ENCODE measurements around the gene NAA20.
A peak's percentile ranks its signal among the peaks of the same experiment; 100 is the strongest.

Gene NAA20

DNA sequence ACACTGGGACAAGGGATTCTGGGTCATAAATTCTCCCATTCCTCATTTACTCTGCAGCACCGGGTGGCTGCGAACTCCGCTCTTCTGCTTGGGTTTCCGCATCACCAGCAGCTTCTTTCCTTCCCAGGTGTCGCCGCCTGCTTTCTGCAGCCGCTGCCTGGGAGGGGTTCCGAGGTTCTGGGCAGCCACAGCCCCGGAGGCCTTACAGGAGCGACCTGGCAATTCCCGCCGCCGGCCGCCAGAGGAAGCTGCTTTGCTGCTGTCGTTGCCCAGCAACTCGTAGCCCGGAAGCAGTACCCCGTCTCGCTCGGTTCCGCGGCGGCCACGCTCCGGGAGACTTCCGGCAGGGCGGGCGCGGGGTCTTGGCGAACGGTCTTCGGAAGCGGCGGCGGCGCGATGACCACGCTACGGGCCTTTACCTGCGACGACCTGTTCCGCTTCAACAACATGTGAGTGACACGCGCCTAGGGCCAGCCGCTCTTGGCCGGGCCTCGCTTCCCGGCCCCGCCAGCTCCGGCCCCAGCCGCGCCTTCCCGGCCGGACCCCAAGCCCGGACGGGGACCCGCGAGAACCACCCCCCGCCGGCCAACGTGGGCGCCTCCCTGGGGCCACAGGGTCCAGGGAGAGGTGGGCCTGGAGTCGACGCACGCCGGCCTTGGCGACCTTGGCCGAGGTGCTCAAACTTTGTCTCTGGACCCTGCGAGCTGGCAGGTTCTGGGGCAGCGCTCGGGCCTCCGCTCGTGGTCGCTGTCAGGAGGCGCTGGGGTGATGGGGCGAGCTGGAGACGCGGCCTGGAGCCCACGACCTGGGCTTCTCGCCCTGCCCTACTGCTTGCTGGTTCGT lies at the start of gene NAA20:
Gene NAA20, plus strand, starts transcription at position 362 of the 843 bp plus-strand sequence. Its CDS starts 35 bp downstream, at position 397.
- Histone ChIP-seq H3K4me3 (ENCODE audit: insufficient read length, low read depth) (peak within 1 kb of the TSS; percentile 82), H3K36me3 (ENCODE audit: insufficient read depth, insufficient read length, low read length) (peaks cover 35% of the 10 kb centered on the region), H3K9ac (ENCODE audit: insufficient read length, low read depth) (peak within 1 kb of the TSS; percentile 82), H3K9me3 (ENCODE audit: insufficient read depth, low read length) (no peaks in the 10 kb centered on the region), H3K27me3 (ENCODE audit: insufficient read depth, insufficient read length) (no peaks in the 10 kb centered on the region), H3K4me1 (ENCODE audit: insufficient read depth, insufficient read length) (peaks cover 2% of the 10 kb centered on the region)
- peak; percentile 85 for DNase-seq (ENCODE audit: low read depth, low spot score)
- no peak for TF ChIP-seq ZNF274 (IDR thresholded peaks at IDR 0.05; ENCODE audit: low read depth, low read length)
- TF ChIP-seq YY1 (IDR thresholded peaks at IDR 0.05; ENCODE audit: insufficient read depth, insufficient read length): no peak
- TF ChIP-seq SUZ12 (IDR thresholded peaks at IDR 0.05; ENCODE audit: extremely low read depth, insufficient read depth, insufficient read length): no peak

- Histone ChIP-seq H3K9me3 (ENCODE audit: insufficient read depth, low read length) (no peaks in the 10 kb centered on the region), H3K9ac (ENCODE audit: insufficient read length, low read depth) (no peak overlapping the region), H3K4me3 (ENCODE audit: insufficient read length, low read depth) (no peak overlapping the region), H3K36me3 (ENCODE audit: insufficient read depth, insufficient read length, low read length) (peaks cover 2% of the 10 kb centered on the region), H3K27me3 (ENCODE audit: insufficient read depth, insufficient read length) (no peaks in the 10 kb centered on the region), H3K4me1 (ENCODE audit: insufficient read depth, insufficient read length) (no peaks in the 10 kb centered on the region)
- DNase-seq (ENCODE audit: low read depth, low spot score): no peak
- no peak for TF ChIP-seq YY1 (IDR thresholded peaks at IDR 0.05; ENCODE audit: insufficient read depth, insufficient read length)
These were observed 49.7 kb upstream of the NAA20 start for GRCh38 chr20:19967445-19967844.

DNA sequence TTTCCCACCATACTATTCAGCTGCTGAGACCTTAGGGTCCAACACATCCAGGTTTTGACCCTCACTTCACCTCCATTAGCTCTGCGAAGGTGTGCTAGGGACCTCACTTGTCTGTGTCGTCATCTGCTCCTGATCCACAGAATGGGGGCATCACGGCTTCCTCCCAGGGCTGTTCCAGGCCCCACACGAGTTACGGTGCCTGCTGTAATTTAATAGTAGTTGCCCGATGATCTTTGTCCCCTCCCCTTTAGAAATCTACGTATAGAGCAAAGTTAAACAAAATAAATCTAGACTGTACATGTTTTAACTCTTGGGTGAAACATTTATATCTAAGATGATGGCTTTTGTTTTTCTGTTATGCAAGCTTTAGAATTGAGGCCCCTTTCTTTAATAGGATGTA lies 49.1 kb upstream of the NAA20 start:
- Histone ChIP-seq H3K36me3 (ENCODE audit: insufficient read depth, insufficient read length, low read length) (peaks cover under 1% of the 10 kb centered on the region), H3K4me3 (ENCODE audit: insufficient read length, low read depth) (no peak overlapping the region), H3K9me3 (ENCODE audit: insufficient read depth, low read length) (no peaks in the 10 kb centered on the region), H3K4me1 (ENCODE audit: insufficient read depth, insufficient read length) (no peaks in the 10 kb centered on the region), H3K27me3 (ENCODE audit: insufficient read depth, insufficient read length) (no peaks in the 10 kb centered on the region), H3K9ac (ENCODE audit: insufficient read length, low read depth) (no peak overlapping the region)
- TF ChIP-seq SUZ12 (IDR thresholded peaks at IDR 0.05; ENCODE audit: extremely low read depth, insufficient read depth, insufficient read length): no peak
- no peak for TF ChIP-seq ZNF274 (IDR thresholded peaks at IDR 0.05; ENCODE audit: low read depth, low read length)
- no peak for TF ChIP-seq YY1 (IDR thresholded peaks at IDR 0.05; ENCODE audit: insufficient read depth, insufficient read length)
- DNase-seq (ENCODE audit: low read depth, low spot score): no peak

DNA sequence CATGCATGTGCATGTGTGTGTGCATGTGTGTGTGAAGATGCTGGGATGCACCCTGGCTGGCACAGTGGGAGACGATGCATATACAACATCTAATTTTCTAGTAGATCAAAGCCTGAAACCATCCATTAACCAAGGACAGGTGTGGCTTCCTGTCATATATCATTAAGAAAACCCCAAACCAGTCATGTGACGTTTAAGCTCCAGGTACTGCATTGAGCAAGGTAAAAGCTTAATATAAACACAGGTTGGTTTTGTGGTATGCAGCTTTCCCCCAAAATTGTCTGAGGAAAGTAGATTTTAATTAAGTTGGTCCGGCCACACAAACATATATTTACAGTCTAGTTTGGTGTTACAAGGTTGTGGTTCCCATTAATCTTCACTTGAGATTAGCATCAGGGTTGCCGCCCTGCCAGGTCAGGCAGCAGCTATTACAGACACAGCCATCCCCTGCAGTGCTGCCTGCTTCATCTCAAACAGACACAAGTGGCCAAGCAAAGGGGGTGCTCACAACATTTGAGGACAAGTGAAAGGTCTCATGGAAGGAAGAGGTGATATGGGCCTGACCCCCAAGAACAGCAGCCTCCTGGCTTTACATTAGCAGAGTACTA lies 48.6 kb upstream of the NAA20 start:
- no peaks in the 10 kb centered on the region for H3K27me3 ChIP-seq (ENCODE audit: insufficient read depth, insufficient read length)
- TF ChIP-seq SUZ12 (IDR thresholded peaks at IDR 0.05; ENCODE audit: extremely low read depth, insufficient read depth, insufficient read length) (no peak), YY1 (IDR thresholded peaks at IDR 0.05; ENCODE audit: insufficient read depth, insufficient read length) (no peak), ZNF274 (IDR thresholded peaks at IDR 0.05; ENCODE audit: low read depth, low read length) (no peak)
- H3K36me3 ChIP-seq (ENCODE audit: insufficient read depth, insufficient read length, low read length): no peaks in the 10 kb centered on the region
- no peaks in the 10 kb centered on the region for H3K4me1 ChIP-seq (ENCODE audit: insufficient read depth, insufficient read length)
- H3K4me3 ChIP-seq (ENCODE audit: insufficient read length, low read depth): no peak overlapping the region
- DNase-seq (ENCODE audit: low read depth, low spot score): no peak
- no peak overlapping the region for H3K9ac ChIP-seq (ENCODE audit: insufficient read length, low read depth)
- H3K9me3 ChIP-seq (ENCODE audit: insufficient read depth, low read length): no peaks in the 10 kb centered on the region

DNA sequence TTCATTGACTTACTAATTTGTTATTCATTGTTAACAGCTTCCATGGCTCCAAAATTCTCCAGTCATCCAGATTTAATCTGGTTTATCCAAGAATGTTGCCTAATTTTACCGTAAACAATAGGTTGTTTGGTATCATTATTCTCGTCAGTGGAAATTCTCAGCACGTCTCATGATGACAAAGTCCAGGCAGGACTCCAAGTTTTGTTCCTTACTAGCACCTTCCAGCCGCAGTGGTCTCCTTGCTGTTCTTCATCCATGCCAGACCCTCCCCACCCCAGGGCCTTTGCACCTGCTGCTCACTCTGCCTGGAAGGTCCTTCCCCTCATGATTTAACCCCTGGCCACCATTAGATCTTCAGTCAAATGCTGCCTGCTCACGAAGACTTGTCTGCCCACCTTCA lies 48.1 kb upstream of the NAA20 start:
- Histone ChIP-seq H3K4me3 (ENCODE audit: insufficient read length, low read depth) (no peak overlapping the region), H3K36me3 (ENCODE audit: insufficient read depth, insufficient read length, low read length) (no peaks in the 10 kb centered on the region), H3K9me3 (ENCODE audit: insufficient read depth, low read length) (no peaks in the 10 kb centered on the region), H3K27me3 (ENCODE audit: insufficient read depth, insufficient read length) (no peaks in the 10 kb centered on the region), H3K4me1 (ENCODE audit: insufficient read depth, insufficient read length) (peaks cover 5% of the 10 kb centered on the region), H3K9ac (ENCODE audit: insufficient read length, low read depth) (no peak overlapping the region)
- no peak for TF ChIP-seq ZNF274 (IDR thresholded peaks at IDR 0.05; ENCODE audit: low read depth, low read length)
- TF ChIP-seq SUZ12 (IDR thresholded peaks at IDR 0.05; ENCODE audit: extremely low read depth, insufficient read depth, insufficient read length): no peak
- no peak for TF ChIP-seq YY1 (IDR thresholded peaks at IDR 0.05; ENCODE audit: insufficient read depth, insufficient read length)
- DNase-seq (ENCODE audit: low read depth, low spot score): no peak

GRCh38 chr20:19969507-19970255 lies 47.5 kb upstream of the NAA20 start:
- Histone ChIP-seq H3K4me1 (ENCODE audit: insufficient read depth, insufficient read length) (peaks cover 9% of the 10 kb centered on the region), H3K36me3 (ENCODE audit: insufficient read depth, insufficient read length, low read length) (no peaks in the 10 kb centered on the region), H3K4me3 (ENCODE audit: insufficient read length, low read depth) (no peak overlapping the region), H3K27me3 (ENCODE audit: insufficient read depth, insufficient read length) (no peaks in the 10 kb centered on the region), H3K9ac (ENCODE audit: insufficient read length, low read depth) (no peak overlapping the region), H3K9me3 (ENCODE audit: insufficient read depth, low read length) (no peaks in the 10 kb centered on the region)
- DNase-seq (ENCODE audit: low read depth, low spot score): no peak
- TF ChIP-seq SUZ12 (IDR thresholded peaks at IDR 0.05; ENCODE audit: extremely low read depth, insufficient read depth, insufficient read length) (no peak), ZNF274 (IDR thresholded peaks at IDR 0.05; ENCODE audit: low read depth, low read length) (no peak), YY1 (IDR thresholded peaks at IDR 0.05; ENCODE audit: insufficient read depth, insufficient read length) (no peak)

DNA sequence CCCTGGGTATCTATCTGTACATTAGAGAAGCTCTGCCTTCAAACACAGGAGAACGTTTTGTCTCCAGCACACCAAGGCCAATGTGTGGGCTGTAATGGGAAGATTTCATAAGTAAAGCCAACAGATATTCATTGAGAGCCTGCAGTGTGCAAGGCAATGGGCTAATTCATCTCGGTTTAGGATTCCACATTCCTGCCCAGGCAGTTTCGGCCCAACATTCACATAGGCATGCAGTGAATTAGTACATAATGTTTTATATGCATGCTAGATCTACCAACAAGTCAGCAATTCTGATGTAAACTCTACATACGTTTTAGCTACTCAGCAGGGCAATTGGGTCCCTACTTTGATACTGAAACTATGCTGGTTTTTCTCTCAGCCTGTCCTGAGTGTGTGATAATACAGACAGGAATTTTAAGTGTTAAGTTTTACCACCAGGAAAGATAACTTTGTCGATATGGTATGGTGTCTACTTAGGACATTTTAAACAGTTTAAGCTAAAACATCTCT lies 46.9 kb upstream of the NAA20 start:
- Histone ChIP-seq H3K9me3 (ENCODE audit: insufficient read depth, low read length) (no peaks in the 10 kb centered on the region), H3K4me3 (ENCODE audit: insufficient read length, low read depth) (no peak overlapping the region), H3K36me3 (ENCODE audit: insufficient read depth, insufficient read length, low read length) (no peaks in the 10 kb centered on the region), H3K9ac (ENCODE audit: insufficient read length, low read depth) (no peak overlapping the region), H3K27me3 (ENCODE audit: insufficient read depth, insufficient read length) (no peaks in the 10 kb centered on the region), H3K4me1 (ENCODE audit: insufficient read depth, insufficient read length) (peaks cover 9% of the 10 kb centered on the region)
- TF ChIP-seq ZNF274 (IDR thresholded peaks at IDR 0.05; ENCODE audit: low read depth, low read length) (no peak), YY1 (IDR thresholded peaks at IDR 0.05; ENCODE audit: insufficient read depth, insufficient read length) (no peak), SUZ12 (IDR thresholded peaks at IDR 0.05; ENCODE audit: extremely low read depth, insufficient read depth, insufficient read length) (no peak)
- DNase-seq (ENCODE audit: low read depth, low spot score): no peak
